Measurements from ENCODE around the gene PMEPA1. TPM values are rescaled to one million over a fixed set of nuclear protein-coding genes. Genes with fewer than 3 reads are reported as not detected.
A peak's percentile ranks its signal among the peaks of the same experiment; 100 is the strongest.

PMEPA1 gene
- polyA plus RNA-seq, 2 of the 4 experiments (the other 2 are of a cell fraction): 131 to 147 TPM

DNA sequence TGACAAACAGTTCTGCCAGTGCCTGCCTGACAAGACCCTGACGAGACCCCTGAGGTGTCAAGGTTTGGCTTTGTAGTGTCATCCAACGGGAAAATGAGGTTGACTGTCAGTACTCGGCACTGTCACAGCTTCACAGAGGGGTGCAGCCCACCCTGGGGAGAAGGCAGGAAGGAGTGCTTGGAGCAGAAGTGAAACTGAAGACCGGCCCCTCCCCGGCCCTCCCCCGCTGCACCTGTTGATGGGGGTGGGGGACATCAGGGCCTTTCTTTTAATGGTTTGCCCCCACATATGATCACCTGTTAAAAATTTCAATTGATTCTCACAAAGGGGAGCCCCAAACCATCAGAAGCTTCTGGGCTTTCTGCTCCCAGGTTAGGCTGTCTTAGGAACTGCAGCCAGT lies 6.8 kb downstream of the PMEPA1 start:
- no peak overlapping the region for H3K4me3 ChIP-seq
- peak overlapping the region; percentile 97 to 98; a peak in 4 of 6 replicates for H3K27ac ChIP-seq
- no peak for ATAC-seq
- H3K4me1 ChIP-seq: peaks cover 89% of the 10 kb centered on the region
- no peak for DNase-seq (ENCODE audit: low read depth in 1 of 2, low spot score in 1 of 2)
- TF ChIP-seq, protein P1, sequence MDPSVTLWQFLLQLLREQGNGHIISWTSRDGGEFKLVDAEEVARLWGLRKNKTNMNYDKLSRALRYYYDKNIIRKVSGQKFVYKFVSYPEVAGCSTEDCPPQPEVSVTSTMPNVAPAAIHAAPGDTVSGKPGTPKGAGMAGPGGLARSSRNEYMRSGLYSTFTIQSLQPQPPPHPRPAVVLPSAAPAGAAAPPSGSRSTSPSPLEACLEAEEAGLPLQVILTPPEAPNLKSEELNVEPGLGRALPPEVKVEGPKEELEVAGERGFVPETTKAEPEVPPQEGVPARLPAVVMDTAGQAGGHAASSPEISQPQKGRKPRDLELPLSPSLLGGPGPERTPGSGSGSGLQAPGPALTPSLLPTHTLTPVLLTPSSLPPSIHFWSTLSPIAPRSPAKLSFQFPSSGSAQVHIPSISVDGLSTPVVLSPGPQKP (IDR thresholded peaks at IDR 0.05; ENCODE audit: low read depth, low read length): no peak
- TF ChIP-seq MAZ (IDR thresholded peaks at IDR 0.05; ENCODE audit: borderline replicate concordance, low read depth, low read length): no peak
- no peak for TF ChIP-seq FOSL2 (IDR thresholded peaks at IDR 0.05)
- TF ChIP-seq FOSL2 (CRISPR knock-in tag; IDR thresholded peaks at IDR 0.05): no peak
- TF ChIP-seq SREBF2 (IDR thresholded peaks at IDR 0.05): no peak
- TF ChIP-seq JUN (IDR thresholded peaks at IDR 0.05): 0 out of 5 replicates have a peak, but pooled peaks of 1 of the 2 experiments have one; percentile 11
- TF ChIP-seq, protein P2, sequence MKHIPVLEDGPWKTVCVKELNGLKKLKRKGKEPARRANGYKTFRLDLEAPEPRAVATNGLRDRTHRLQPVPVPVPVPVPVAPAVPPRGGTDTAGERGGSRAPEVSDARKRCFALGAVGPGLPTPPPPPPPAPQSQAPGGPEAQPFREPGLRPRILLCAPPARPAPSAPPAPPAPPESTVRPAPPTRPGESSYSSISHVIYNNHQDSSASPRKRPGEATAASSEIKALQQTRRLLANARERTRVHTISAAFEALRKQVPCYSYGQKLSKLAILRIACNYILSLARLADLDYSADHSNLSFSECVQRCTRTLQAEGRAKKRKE (CRISPR knock-in tag; IDR thresholded peaks at IDR 0.05; ENCODE audit: low read depth): no peak
- no peak for TF ChIP-seq HDAC2 (IDR thresholded peaks at IDR 0.05)
- no peak for TF ChIP-seq POLR2A (IDR thresholded peaks at IDR 0.05; ENCODE audit: low read length)
- no peak for TF ChIP-seq TP53 (CRISPR knock-in tag; IDR thresholded peaks at IDR 0.05)
- ChIA-PET CTCF (interaction anchor here (1.0 to 1.7 kb wide), 2 partner anchors 477 to 489 kb away, joined by 4 read pairs; no protein-coding TSS in a partner anchor), POLR2A (interaction anchor here (0.9 to 1.0 kb wide), 2 partner anchors 46 to 409 kb away, joined by 3 read pairs; no protein-coding TSS in a partner anchor)
- peak overlapping the region; percentile 85 for H3K4me2 ChIP-seq
- FAIRE-seq: no peak
- 82% methylated on average over 6 of the region's 6 CpGs for WGBS (ENCODE audit: missing lambda C conversion rate)
- no peaks in the 10 kb centered on the region for H3K9me3 ChIP-seq

DNA sequence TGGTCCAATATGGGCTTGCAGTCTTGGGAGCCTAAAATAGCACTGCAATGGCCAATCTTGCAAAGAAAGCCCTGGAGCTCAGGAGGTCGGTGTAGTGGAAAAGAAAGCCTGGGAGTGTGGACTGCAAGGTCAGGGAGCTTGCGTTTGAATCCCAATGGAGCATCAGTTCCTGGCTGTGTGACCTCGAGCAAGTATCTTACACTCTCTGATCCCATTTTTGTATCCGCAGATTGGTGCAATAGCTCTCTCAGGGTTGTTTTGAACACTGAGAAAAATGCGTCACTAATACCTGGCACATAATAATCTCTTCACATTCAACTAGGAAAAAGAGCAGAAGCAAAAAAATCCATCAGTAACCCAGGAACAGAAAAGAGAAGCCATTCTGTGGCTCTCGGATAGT lies 7.3 kb downstream of the PMEPA1 start:
- Histone ChIP-seq H3K27ac (peak overlapping the region; percentile 92 to 97; a peak in 4 of 6 replicates), H3K9me3 (no peaks in the 10 kb centered on the region), H3K4me1 (peaks cover 94% of the 10 kb centered on the region), H3K4me2 (peak overlapping the region; percentile 85), H3K4me3 (no peak overlapping the region)
- no peak for FAIRE-seq
- DNase-seq (ENCODE audit: low read depth in 1 of 2, low spot score in 1 of 2): no peak
- TF ChIP-seq, protein P1 (IDR thresholded peaks at IDR 0.05; ENCODE audit: low read depth, low read length): no peak
- peak in 1 of 2 experiments; percentile 12; a peak in 1 of 5 replicates for TF ChIP-seq JUN (IDR thresholded peaks at IDR 0.05)
- peak; percentile 67 for TF ChIP-seq ZFP36 (IDR thresholded peaks at IDR 0.05; ENCODE audit: borderline replicate concordance, partially characterized antibody)
- 81% methylated on average over 6 of the region's 6 CpGs for WGBS (ENCODE audit: missing lambda C conversion rate)
- ATAC-seq: no peak
- CTCF ChIA-PET: interaction anchor here (1.0 to 1.7 kb wide), 2 partner anchors 477 to 490 kb away, joined by 4 read pairs; no protein-coding TSS in a partner anchor
- POLR2A ChIA-PET: interaction anchor here (0.5 to 1.6 kb wide), 5 partner anchors 14 to 733 kb away, joined by 3 to 5 read pairs (median 3); no protein-coding TSS in a partner anchor

DNA sequence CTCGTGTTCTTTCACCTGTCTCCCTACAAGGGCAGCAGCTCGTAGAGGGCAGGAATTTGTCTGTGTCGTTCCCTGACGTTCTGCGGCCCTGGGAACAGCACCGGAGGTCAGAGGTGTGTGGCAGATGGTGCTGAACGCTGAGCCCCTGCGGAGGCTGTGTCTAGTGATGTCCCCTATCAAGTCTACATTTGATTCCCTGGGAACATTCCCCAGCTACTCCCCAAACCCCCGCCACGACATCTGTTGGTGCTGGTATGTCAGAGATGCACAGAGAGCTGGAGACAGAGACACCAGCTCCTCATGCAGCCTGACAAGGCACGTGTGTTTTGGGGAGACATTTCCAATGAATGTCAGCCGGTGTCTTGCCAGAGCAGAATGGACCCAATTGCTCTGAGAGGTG lies 7.7 kb downstream of the PMEPA1 start:
- TF ChIP-seq HOXB13 (CRISPR knock-in tag; IDR thresholded peaks at IDR 0.05; ENCODE audit: low read depth) (no peak), POLR2A (IDR thresholded peaks at IDR 0.05; ENCODE audit: low read length) (no peak), POLR2AphosphoS2 (conservative IDR thresholded peaks at IDR 0.05; ENCODE audit: low read length) (peak; percentile 85; the same call in 1 of the 2 replicates), ZFP36 (IDR thresholded peaks at IDR 0.05; ENCODE audit: borderline replicate concordance, partially characterized antibody) (no peak), RCOR1 (IDR thresholded peaks at IDR 0.05; ENCODE audit: low read depth, low read length) (no peak)
- ATAC-seq: no peak
- WGBS (ENCODE audit: missing lambda C conversion rate): 77% methylated on average over 12 of the region's 12 CpGs
- peak overlapping the region; percentile 85 for H3K4me2 ChIP-seq
- H3K27ac ChIP-seq: peak overlapping the region; percentile 92 to 97; a peak in 5 of 6 replicates
- H3K9me3 ChIP-seq: no peaks in the 10 kb centered on the region
- H3K4me3 ChIP-seq: no peak overlapping the region
- ChIA-PET CTCF (interaction anchor here (1.0 to 1.7 kb wide), 4 partner anchors 12 to 490 kb away, joined by 4 to 6 read pairs (median 4); no protein-coding TSS in a partner anchor), POLR2A (interaction anchor here (0.5 to 1.7 kb wide), 6 partner anchors 8 to 734 kb away, joined by 3 to 8 read pairs (median 4); partner anchors contain the start of gene PMEPA1)
- DNase-seq (ENCODE audit: low read depth in 1 of 2, low spot score in 1 of 2): no peak
- no peak for FAIRE-seq
- H3K4me1 ChIP-seq: peaks cover 95% of the 10 kb centered on the region

DNA sequence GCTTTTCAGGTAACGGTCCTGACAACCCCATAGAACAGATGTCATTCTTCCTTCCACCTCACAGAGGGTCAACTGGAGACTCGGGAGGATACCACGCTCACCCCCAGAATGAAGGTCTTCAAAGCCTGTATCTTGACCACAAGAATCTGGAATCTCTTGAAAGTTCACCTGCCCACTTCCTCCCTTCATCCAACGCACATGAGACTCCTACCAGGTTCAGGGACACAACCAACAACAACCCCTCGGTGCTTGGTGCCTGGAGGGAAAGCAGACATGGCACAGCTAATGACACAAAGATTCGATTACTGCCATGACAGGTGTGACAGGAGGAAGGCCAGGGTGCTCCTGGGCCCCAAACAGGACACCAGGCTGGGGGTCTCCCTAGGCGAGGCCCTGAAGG lies 8.2 kb downstream of the PMEPA1 start:
- Histone ChIP-seq H3K4me3 (no peak overlapping the region), H3K4me2 (peak overlapping the region; percentile 85), H3K27ac (peak overlapping the region; percentile 92 to 97), H3K9me3 (no peaks in the 10 kb centered on the region), H3K4me1 (peaks cover 95% of the 10 kb centered on the region)
- no peak for ATAC-seq
- DNase-seq (ENCODE audit: low read depth in 1 of 2, low spot score in 1 of 2): no peak
- 84% methylated on average over 7 of the region's 7 CpGs for WGBS (ENCODE audit: missing lambda C conversion rate)
- ChIA-PET CTCF (interaction anchor here (0.8 to 4.2 kb wide), 5 partner anchors 9 to 491 kb away, joined by 3 to 27 read pairs (median 5); partner anchors contain the start of gene PMEPA1), POLR2A (interaction anchor here (1.2 to 1.7 kb wide), 3 partner anchors 8 to 313 kb away, joined by 3 to 8 read pairs (median 5); partner anchors contain the start of gene PMEPA1)
- no peak for FAIRE-seq
- TF ChIP-seq CHD4 (IDR thresholded peaks at IDR 0.05; ENCODE audit: borderline replicate concordance) (no peak), TFCP2L1 (CRISPR knock-in tag; IDR thresholded peaks at IDR 0.05) (no peak), ZFP36 (IDR thresholded peaks at IDR 0.05; ENCODE audit: borderline replicate concordance, partially characterized antibody) (no peak), NPAS2 (CRISPR knock-in tag; IDR thresholded peaks at IDR 0.05; ENCODE audit: borderline replicate concordance) (no peak)
- TF ChIP-seq, protein P3, sequence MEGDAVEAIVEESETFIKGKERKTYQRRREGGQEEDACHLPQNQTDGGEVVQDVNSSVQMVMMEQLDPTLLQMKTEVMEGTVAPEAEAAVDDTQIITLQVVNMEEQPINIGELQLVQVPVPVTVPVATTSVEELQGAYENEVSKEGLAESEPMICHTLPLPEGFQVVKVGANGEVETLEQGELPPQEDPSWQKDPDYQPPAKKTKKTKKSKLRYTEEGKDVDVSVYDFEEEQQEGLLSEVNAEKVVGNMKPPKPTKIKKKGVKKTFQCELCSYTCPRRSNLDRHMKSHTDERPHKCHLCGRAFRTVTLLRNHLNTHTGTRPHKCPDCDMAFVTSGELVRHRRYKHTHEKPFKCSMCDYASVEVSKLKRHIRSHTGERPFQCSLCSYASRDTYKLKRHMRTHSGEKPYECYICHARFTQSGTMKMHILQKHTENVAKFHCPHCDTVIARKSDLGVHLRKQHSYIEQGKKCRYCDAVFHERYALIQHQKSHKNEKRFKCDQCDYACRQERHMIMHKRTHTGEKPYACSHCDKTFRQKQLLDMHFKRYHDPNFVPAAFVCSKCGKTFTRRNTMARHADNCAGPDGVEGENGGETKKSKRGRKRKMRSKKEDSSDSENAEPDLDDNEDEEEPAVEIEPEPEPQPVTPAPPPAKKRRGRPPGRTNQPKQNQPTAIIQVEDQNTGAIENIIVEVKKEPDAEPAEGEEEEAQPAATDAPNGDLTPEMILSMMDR (IDR thresholded peaks at IDR 0.05): no peak
- TF ChIP-seq, protein P4, sequence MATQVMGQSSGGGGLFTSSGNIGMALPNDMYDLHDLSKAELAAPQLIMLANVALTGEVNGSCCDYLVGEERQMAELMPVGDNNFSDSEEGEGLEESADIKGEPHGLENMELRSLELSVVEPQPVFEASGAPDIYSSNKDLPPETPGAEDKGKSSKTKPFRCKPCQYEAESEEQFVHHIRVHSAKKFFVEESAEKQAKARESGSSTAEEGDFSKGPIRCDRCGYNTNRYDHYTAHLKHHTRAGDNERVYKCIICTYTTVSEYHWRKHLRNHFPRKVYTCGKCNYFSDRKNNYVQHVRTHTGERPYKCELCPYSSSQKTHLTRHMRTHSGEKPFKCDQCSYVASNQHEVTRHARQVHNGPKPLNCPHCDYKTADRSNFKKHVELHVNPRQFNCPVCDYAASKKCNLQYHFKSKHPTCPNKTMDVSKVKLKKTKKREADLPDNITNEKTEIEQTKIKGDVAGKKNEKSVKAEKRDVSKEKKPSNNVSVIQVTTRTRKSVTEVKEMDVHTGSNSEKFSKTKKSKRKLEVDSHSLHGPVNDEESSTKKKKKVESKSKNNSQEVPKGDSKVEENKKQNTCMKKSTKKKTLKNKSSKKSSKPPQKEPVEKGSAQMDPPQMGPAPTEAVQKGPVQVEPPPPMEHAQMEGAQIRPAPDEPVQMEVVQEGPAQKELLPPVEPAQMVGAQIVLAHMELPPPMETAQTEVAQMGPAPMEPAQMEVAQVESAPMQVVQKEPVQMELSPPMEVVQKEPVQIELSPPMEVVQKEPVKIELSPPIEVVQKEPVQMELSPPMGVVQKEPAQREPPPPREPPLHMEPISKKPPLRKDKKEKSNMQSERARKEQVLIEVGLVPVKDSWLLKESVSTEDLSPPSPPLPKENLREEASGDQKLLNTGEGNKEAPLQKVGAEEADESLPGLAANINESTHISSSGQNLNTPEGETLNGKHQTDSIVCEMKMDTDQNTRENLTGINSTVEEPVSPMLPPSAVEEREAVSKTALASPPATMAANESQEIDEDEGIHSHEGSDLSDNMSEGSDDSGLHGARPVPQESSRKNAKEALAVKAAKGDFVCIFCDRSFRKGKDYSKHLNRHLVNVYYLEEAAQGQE (IDR thresholded peaks at IDR 0.05): no peak

Data from A549 (cell line).